OCI-M1 (cell line): Measurements from ENCODE around the gene KRTAP5-6.
"Not testable (repeated sequence)": the region's sequence is repeated elsewhere in the genome, so short reads cannot be mapped to it uniquely, and the experiment has no call there.

ENCODE experiments used
- DNase-seq: peaks from one replicate; lab custom pipeline; 2025; lab: John Stamatoyannopoulos, UW

Gene KRTAP5-6

DNA sequence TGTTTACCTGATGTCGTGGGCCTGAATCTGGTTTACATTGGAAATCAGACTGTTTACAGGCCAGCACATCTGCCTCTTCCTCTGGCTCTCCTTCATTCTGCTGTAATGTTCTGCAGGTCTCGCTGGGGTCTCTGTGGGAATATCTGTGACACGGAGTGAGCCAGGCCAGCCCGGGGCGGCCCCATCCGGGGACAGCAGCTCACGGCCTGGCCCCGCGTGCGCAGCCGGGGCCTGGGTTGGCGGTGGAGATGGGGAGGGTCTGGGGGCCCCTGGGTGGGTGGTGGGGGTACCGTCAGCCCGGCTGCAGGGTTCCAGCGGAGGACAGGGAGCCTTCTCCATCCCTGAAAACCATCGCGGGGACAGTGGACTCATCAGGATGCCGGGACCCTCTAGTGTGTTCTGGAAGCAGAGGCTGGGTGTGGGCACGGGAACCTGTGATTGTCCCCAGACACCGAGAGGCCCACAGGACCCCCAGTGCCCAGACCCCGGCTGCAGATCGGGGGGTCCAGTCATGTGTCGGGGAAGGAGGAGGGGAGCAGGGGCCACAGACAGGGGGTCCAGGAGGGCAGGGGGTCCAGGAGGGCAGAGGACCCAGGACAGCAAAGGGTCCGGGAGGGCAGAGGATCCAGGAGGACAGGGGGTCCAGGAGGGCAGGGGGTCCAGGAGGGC is 13.0 kb upstream of the KRTAP5-6 start:
- DNase-seq: not testable (repeated sequence)

DNA sequence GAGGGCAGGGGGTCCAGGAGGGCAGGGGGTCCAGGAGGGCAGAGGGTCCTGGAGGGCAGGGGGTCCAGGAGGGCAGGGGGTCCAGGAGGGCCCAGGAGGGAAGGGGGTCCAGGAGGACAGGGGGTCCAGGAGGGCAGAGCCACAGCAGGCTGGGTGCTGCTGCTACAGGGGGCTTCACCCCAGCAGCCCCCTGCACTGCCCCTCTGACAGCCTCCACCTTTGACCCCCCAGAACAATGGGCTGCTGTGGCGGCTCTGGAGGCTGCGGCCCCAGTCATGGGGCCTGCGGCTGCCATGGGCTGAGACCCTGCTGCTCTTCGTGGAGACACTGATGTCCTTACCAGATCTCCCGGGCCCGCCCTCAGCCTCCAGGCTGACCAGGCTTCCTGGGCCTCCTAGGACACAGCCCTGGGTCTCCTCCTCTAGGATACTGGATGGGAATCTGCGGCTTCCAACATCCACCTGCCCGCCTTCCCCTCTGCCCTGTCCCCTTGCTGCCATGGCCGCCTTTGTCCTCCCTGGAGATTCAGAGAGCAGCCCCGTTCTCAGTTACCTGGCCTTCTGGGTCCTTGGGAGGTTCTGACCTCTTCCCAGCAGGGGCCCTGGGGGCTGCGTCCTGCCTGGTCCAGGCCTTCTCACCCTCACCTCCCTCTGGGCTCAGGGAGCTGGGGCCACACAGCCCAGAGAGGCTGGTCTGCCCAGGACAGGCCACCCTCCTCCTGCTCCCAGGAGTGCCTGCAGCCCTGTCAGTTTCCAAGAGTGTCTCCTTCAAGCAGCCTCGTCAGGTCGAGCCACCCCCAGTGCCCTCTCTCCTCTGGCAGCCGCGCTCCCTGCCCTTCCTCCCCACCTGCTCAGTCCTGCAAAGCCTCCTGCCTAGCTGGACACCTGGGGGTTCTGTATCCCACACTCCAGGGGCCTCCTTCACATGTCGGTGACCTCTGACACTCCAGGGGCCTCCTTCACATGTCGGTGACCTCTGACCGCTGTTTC is 11.8 kb upstream of the KRTAP5-6 start:
- DNase-seq: not testable (repeated sequence)

DNA sequence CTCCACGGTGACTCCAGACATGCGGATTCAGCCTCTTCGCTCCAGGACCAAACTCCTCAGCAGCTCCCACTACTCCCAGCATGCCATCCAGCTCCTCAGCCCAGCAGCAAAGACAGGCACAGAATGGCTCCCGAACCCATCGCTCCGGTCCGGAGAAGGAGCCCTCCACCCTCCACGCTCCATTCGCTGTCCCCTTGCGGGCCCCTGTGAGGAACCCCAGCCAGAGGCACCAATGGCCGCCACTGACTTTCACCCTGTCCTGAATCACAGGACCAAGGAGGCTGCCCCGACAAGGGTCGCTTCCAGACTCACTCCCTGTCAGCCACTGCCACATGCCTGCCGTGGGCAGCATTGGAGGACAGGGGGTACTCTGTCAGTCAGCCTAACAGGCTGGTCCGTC is 10.8 kb upstream of the KRTAP5-6 start:
- not testable (repeated sequence) for DNase-seq

DNA sequence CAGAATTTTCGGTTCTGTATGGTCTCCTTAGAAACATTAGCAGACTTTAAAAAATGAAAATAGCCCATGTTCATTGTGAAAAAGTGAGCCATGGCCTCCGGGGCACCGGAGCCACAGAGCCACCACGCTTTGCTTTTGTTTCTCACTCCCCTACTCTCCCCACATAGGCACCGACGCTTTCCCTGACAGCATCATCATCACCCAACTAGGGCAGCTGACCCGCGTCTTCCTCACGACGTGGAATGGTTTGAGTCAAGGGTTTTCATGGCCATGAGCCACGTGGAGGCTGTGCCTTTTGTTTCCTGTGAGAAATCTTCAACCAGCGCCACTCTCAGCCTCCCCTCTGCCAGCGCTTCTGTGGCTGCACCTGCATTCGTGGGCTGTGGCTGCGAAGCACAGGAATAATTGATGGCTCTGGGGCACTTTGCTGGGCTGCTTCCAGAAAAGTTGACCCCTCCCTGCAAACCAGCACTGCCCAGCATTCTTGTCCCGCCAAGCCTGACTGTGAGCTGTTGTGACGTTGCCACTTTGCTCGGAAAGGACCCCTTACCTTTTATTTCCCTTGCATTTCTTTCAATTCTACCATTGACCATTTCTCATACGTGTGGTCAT is 8.6 kb upstream of the KRTAP5-6 start:
- DNase-seq: not testable (repeated sequence)

DNA sequence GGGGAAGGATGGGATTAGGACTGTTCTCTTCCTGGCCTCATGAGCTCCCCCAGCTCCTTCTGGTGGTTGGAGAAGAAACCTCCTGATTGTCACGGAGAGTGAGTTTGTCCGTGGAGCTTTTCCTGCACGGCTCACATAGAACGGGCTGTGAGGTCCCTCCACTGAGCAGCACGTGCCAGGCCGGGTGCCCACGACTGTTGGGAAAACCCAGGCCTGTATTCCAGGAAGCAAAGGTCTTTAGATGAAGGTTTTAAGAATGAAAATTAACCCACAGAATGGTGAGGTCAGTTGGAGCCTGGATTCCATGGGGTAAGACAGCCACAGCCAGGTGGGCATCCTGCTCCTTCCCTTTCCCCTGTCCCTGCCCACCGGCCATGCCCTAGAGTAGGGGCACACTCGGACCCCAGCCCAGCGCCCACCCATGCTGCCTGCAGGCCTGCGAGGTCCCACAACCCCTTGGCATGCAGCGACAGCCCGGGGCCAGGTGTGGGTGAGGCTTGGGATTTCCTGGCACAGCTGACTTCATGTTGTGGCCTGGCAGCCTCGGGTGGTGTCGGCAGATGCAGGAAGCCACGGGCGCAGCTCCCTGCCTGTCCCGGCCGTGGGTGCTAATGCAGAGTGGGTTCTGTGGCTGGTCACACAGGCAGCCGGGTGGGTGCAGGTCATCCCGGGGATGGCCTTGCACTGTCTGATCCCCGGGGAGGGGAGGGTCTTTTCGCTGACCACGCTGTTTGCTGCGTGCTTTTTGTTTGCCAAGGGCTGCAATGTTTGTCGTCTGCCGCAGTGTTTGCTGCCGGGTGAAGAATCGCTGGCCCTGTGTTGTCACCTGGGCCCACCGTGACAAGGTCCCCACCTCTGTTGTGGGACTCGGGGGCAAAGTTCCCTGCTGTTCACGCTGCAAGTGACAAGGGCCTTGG is 7.5 kb upstream of the KRTAP5-6 start:
- not testable (repeated sequence) for DNase-seq

DNA sequence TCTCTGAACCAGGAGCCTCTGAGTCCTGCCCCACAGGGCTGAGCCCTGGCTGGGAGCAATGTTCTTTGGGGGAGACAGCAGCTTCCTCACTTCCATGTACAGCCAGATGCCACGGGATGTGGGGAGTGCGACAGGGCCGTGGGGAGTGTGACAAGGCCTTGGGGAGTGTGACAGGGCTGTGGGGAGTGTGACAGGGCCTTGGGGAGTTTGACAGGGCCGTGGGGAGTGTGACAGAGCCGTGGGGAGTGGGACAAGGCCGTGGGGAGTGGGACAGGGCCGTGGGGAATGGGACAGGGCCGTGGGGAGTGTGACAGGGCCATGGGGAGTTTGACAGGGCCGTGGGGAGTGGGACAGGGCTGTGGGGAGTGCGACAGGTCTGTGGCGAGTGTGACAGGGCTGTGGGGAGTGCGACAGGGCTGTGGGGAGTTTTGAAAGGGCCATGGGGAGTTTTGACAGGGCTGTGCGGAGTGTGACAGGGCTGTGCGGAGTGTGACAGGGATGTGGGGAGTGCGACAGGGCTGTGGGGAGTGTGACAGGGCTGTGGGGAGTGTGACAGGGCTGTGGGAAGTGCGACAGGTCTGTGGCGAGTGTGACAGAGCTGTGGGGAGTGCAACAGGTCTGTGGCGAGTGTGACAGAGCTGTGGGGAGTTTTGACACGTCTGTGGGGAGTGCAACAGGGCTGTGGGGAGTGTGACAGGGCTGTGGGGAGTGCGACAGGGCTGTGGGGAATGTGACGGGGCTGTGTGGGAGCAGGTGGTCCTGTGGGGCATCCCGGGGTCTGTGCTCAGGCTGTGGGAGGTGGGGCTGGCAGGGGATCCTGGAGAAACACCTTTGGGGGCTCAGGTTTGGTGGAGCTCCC is 6.6 kb upstream of the KRTAP5-6 start:
- DNase-seq: no peak

DNA sequence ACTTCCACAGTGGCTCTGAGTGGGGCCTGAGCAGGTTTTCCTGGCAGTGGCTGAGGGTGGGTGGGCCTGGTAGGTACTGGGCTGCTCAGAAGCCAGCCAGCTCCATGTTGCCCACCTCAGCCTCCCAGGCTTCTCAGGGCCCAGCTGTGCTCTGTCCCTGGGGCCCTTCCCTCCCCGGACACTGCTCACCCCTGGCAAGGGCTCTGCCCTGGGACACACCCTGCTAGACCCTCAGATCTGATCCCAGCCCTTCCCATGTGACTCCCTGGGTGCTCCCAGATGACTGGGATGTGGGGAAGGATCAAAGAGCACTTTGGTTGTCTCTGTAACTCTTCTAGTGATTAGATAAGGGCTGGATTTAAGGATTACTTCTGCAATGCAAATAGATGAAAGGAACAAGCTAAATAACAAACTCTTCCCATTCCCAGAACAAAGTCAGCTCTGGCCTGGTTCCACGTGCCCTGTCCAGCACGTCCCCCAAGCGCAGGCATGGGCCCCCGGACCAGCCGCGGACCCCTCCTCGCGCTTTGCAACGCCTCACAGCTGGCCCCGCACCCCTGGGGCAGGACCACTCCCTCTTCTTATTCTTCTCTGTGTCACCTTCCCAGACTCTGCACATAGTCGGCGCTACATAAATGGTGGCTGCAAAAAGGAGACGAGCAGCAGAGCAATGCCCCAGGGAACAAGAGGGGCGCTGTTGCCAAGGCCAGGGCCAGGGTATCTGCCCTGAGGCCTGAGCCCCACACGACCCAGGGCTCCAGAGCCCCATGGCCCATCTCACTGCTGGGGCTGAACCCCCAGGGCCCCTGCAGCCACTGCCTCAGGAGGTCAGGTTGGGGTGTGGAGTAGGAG is 5.7 kb upstream of the KRTAP5-6 start:
- DNase-seq: no peak

DNA sequence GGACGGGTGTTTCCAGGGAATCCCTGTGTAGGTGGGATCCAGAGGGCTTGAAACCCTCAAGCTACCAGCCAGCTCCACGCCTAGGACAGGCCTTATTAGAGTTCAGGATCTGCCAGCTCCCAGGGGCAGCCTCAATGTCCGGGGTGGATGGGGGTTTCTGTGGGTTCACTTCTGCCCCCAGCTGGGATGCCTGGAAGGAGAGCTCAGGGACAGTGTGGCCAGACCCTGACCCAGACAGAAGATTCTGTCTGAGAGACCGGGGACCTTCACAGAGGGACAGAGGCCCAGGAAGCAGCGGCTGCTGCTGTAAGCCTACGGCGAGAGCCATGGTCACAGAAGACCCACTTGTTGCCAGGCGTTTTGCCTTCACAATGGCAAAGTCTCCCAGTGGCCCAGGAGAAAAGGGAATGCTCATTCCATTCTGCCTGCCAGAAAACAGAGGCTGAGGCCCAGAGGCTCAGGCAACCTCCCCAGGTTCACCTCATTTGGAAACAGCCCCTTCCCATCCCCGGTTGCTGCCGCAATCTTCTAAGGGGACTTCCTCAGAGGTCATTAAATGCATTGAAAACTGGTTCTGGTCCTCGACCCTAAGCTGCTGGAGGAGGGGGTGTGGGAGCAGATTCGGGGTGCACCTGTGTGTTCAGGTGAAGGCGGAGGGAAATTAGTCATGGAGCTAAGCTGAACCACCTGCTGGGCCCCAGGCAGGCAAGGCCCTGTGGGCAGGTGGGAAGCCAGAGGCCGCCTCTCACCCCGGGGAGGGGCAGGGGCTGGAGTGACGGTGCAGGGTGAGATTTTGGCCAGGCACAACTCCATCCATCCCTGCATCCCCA is 4.9 kb upstream of the KRTAP5-6 start:
- no peak for DNase-seq

DNA sequence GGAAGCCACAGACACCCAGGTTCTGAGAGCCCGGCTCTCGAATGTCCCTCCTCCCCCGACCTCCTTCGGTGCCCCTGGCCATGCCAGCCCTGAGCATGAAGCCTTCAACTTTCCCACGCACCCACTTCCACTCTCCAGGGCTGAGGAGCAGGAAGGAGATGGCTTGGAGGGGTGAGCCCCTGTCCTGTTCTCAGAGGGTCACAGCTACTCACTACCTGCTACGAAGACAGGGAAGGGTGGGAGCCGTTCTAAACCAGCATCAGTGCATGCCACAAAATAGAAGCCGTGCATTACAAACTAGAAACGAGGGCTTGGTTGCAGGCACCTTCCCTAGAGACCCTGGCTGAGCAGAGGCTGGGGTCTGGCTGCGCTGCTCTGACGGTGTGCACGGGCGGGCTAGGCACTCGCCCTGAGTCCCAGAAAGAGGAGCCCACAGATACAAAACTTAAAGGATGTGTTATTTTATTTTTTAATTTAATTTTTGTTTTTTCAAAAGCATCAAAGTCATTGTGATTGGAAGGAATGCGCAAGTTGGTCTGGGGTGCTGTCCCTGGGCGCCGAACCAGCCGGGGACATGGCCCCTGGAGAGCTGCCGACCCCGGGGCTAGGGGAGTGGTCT is 4.2 kb upstream of the KRTAP5-6 start:
- no peak for DNase-seq

DNA sequence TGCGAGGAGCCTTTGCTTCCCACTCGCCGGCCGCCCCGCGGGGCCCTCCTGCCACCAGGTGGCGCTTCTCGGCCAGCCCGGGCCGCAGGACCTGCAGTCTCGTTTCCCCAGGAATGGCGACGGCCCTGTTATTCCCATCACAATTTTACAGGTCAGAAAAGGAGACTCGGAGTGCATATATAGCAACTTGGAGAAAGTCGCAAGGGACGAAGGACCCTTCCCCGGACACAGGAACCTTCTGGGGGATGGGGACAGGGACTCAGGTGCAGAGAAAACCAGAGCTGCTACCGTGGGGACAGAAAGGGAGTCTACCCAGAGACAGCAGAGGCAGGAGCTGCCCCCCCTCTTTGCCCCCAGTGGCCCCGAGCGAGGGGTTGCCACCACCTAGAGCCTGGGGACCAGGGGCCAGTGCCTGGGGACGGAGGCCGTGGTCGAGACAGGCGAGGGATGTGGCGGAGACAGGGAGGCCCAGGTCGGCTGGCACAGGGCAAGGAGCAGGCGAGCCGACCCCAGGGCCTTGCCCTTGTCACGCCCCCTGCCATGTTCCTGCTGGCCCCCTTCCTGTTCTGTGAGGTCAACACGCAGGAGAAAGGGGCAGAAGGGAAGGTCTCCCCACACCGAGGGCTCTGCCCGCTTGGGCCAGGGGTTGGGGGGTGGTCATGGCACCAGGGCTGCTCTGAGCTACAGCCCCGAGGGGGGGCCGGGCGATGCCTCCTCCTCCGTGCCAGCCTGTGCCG is 3.5 kb upstream of the KRTAP5-6 start:
- DNase-seq: peak; percentile 86

DNA sequence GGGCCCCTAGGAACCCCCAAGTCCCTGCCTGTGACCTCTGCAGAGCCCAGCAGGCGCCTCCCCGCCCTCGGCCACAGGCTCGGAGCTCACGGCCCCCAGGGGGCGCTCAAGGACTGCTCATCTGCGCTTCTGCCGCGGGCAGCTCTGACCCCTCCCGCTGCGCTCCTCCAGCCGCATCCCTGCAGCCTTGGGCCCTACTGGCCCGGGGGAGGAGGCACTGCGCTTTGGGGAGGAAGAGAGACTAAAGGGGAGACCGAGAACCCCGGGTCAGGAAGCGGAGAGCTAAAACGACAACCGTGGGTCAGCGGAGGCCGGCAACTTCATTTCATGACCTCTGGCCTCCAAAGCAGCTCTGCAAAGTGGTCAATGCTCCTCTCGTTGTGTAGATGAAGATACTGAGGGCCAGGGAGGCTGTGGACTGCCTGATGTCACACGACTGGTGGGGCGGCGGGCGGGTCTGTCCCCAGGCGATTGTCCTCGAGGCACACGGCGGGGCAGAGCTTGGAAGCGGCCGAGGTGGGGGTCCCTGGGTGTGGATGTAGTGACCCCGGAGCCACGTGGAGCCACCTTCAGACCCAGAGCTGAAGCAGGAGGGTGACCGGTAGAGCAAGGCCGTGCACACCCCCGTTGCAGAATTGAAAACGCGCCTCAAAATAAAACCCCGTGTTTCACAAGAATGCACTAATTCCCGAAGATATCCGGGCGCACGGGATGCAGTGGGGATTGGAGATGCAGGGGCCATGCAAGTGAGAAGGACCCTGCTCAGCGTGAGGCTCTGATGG is 2.7 kb upstream of the KRTAP5-6 start:
- DNase-seq: peak; percentile 91

DNA sequence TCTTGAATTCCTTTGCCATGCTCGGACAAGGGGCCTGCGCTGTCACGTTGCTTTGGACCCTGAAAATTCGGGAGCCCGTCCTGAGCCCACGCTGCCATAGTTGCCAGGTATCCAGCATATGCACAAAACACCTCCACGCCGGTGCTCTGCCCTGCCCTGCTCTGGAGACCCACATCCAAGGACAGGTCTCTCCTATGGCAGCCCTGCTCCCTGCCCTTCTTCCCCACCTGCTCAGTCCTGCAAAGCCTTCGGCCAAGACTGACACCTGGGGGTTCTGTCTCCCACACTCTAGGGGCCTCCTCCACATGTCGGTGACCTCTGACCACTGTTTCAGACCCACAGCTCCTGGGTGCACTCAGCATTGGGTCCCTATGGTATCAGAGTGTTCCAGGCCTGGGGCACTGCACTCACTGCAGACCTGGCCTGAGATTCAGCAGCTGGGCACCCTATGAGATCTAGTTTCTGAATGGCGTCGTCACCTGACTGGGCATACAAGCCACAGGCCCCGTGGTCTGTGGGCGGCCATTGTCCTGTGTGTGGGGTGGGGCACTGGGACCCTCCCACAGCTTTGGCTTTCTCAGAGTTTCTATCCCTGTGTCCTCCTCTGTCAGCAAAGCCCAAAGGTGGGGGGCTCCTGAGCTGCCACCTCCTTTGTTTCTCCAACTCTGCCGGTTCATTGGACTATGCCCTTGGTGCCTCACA is 2.0 kb upstream of the KRTAP5-6 start:
- DNase-seq: no peak

DNA sequence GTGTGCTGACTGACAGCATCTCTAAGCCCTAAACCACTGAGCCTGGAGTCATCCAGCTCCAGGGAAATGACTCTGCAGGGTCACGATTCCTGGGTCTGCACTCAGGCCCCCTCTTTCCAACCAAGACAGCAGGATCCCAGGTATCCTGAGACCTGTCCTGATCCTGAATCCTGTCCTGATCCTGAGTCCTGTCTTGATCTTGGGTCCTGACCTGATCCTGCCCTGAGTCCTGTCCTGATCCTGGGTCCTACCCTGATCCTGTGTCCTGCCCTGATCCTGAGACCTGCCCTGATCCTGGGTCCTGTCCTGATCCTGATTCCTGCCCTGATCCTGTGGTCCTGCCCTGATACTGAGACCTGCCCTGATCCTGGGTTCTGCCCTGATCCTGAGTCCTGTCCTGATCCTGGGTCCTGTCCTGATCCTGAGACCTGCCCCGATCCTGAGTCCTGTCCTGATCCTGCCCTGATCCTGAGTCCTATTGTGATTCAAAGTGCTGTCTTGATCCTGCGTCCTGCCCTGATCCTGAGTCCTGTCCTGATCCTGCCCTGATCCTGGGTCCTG is 1.4 kb upstream of the KRTAP5-6 start:
- no peak for DNase-seq

DNA sequence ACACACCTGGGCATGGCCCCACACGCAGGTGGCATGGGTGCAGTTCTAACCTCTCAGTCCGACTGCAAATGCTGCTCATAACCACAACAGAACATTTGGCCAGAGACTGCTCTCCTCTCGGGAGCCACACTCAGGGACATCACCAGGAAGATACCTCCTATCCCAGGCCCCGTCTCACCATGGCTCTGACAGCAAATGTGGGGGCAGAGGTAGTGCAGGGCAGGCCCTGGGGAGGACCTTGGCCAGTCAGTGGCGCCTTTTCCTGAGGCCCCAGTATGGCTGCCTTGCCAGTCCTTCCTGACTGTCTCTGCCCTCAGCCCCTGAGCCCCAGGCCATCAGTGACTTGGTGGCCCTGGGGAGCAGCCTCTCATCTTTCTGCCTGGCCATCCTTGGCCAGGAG is 2.8 kb downstream of the KRTAP5-6 start:
- no peak for DNase-seq

DNA sequence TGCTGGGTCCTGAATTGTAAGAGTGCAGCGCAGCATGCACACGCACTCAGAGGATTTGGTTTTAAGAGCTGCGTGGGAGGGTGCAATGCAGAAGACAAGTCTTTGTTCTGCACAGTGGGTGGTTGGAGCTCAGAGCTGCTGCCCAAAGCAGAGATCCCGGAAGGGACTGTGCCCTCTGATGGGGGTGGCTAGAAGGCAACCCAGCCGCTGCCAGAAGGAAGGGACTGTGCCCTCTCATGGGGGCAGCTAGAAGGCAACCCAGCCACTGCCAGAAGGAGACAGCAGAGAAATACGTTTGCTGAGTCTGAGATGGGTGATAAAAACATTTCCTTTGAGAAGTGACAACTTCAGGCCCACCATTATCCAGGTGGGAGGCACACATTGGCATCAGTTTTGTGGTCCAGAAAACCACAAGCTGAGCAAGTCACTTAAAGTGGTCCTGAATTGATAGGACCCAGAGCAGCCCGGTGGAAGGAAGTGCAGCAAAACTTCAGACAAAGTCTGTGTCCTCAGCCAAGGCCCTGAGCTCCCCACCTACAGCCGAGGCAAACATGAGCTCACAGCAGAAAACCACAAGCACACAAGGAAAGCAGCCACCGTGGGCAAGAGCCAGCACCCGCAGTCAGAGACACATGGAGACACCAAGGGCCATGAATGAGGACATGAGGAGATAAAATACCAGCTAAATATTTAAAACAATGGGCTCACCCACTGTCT is 4.3 kb downstream of the KRTAP5-6 start:
- DNase-seq: no peak
